ENCODE data around the gene NLRP5.
A peak's percentile ranks its signal among the peaks of the same experiment; 100 is the strongest.

- TF ChIP-seq CTCF (conservative IDR thresholded peaks at IDR 0.05; ENCODE audit: low read depth, low read length) = peak; percentile 67
- TF ChIP-seq EZH2 (IDR thresholded peaks at IDR 0.05; ENCODE audit: low read length, unreplicated experiment) = no peak
- no peak for TF ChIP-seq EZH2phosphoT487 (IDR thresholded peaks at IDR 0.05; ENCODE audit: borderline replicate concordance, low read length)
These were observed 84.6 kb downstream of the NLRP5 start for GRCh38 chr19:56071151-56071550.
